Activated CD4-positive, CD25-positive, alpha-beta regulatory T cell treated with anti-CD3 and anti-CD28 coated beads, Interleukin-2, amount 50 U/mL, for 72 hours (primary cell): ENCODE measurements around the gene PYCR2.

Source experiments
- DNase-seq: peaks from one replicate; pipeline ENCODE4 v3.0.0; 2021

Gene PYCR2

DNA sequence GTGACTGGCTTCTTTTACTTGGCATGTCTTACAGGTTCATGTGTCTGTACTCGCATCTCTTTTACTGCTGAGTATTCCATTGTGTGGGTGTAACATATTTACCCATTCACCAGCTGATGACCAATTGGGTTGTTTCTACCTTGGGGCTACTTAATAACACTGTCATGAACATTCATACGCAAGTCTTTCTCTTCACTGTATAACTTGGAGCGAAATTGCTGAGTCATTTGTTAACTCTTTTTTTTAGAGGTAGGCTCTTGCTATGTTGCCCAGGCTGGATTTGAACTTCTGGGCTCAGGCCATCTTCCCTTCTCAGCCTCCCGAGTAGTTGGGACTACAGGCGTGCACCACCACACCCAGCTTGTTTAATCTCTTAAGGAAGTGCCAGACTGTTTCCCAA, 6.5 kb downstream of the PYCR2 start:
- no peak for DNase-seq

DNA sequence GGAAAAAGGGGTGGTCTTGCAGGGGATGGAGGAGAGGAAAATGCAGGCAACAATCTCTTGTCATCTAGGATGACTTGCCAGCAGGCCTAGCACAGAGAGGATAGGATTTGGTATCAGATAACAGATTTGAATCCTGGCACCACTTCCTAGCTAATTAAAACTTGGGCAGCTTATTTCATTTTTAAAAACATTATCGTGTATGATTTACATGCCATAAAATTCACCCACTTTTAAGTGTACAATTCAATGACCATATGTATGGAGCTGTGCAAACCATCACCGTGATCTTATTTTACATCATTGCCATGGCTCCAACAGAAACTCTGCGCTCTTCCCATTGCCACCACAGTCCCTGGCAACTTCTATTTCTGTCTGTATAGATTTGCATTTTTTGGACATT, 6.9 kb downstream of the PYCR2 start:
- no peak for DNase-seq

DNA sequence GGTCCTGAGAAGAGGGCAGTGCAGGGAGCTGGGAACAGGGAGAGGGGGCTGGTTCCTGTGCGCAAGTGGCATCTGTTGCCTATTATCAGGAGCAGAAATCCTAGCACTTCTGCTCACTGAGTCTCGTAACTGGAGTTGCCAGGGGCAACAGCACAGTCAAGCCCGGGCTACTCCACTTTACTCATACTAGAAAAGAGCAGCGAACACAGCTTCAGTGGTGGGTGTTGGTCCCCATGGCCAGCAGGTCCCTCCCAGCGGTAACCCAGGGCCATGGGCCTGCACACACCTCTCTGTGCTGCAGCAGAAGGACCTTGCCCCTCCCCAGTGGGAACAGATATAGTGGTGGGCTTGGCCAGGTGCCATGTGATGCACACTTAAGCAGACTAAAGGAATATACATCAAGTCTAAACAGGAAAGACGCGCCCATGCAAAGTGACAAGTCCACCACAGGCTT, 8.5 kb downstream of the PYCR2 start:
- no peak for DNase-seq

DNA sequence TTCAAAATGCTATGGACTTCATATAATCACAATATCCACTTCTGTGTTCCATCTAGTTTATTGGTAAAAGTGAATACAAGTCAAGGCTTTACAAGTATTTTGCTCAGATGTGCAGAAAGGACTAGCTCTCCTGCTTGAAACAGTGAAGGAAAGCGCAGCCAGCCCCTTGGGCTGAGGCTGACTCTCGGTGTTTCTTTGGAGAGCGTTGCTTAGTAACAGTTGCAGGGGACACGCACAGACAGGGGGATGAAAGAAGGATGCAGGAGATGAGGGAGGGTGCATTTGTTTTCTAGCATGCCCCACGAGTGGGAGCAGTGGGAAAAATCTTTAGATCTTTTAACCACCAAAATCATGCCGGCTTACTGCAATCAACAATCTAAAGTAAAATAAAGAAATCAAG, 9.1 kb downstream of the PYCR2 start:
- DNase-seq, result no peak

DNA sequence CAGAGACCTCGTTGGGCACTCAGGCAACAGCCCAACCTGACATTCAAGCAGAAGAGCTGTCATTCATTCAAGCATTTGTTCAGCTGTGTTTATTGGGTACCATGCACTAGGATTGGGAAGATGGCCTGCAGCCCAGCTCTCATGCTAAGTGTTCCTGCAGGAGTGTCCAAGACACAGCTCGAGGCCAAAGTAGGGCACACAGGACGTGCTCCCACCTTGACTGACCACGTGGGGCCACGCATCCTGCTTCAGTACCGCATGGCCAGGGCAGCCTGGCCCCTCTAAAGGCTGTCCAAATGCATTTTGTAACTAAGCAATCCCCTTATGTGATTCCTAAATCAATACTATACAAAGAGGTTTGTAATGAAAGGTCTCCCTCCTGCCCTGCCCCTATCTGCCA, 9.7 kb downstream of the PYCR2 start:
- DNase-seq, result no peak

DNA sequence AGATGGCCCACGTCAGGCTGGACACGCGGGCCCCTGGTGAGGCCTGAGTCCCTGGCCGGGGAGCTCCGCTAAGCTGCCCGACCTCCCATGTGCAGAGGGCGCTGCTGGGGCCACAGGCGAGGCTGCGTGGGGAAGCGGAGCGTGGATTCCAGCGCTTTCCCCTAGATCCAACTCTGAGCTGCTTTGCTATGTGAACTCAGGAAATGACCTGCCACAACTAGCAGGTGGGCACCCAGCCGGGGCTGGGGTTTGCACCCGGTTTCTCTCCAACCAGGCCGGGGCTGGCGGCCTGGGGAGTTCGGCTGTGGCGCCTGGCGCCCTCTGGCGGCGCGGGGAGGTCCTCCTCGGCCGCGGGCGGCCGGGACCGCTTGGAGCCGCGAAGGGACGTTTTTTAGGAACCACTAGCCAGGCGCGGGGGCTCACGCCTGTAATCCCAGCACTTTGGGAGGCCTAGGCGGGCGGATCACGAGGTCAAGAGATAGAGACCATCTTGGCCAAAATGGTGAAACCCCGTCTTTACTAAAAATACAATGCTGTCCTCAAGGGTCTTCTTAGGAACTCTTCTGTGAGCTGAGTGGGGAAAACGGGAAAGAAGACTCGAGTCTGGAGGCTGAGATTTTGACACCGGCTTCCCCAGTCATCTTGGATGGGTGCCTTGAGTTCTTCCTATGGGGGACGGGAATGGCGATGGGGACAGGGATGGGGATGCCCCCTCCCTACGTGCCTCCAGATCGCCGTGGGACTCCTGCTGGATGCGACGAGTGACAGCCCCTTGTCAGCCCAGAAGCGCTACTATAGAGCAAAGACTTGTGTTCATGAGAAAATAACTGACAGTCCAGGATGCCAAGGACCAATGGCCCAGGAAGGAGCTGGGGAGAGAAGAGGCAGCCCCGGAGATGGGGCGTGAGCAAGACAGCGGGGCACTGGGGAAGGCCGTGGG, 12.6 kb downstream of the PYCR2 start:
- DNase-seq, result peak; percentile 84

DNA sequence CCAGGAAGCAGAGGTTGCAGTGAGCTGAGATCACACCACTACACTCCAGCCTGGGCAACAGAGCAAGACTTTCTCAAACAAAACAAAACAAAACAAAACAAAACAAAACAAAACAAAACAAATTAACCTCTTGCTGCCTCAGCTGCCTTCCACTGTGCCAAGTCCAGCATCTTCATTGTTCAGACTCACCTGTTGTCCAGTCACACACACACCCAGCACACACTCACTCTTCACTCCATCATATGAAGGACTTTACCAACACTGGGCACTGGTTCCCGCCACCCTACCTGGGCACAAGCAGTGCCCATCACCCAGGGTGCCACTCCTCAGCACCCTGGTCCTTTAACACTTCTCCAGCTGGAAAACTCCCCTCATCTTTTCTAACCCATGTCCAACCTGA, 14.6 kb downstream of the PYCR2 start:
- DNase-seq, result no peak

DNA sequence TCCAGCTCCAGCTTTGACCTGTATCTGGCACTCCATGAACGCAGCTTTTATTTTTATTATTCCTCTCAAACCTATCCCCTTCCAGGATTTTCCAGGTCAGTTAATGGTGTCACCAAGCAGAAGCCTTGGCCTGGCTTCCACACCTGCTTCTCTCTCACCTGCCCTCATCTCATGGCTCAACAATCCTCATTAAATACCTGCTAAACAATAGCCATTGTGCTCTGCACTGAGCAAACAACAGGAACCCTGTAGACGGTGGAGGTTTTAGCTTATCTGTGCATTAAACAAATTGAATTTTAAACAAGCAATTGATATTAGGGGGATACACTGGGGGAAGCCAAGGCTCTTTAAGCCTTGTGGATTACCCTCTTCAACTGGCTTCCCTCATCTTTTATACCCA, 15.3 kb downstream of the PYCR2 start:
- DNase-seq, result no peak

DNA sequence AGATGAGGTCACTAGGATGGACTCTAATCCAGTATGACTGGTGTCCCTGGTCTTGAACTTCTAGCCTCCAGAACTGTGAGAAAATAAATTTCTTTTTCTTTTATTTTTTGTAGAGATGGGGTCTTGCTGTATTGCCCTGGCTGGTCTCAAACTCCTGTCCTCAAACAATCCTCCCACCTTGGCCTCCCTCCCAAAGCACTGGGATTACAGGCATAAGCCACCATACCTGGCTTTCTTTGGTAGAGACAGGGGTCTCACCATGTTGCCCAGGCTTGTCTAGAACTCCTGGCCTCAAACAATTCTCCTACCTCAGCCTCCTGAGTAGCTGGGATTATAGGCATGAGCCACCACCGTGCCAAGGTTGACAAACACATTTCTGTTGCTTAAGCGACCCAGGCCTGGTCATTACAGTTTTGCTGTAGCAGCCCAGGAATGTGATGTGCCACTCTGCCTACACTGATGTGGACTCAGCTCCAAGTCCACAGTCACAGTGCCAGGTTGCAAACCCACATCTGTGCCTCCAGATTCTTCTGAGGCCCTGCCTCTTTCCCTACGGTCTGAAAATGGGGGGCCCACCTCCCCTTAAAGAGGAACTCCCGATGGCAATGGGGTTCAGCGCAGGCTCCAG, 15.9 kb downstream of the PYCR2 start:
- no peak for DNase-seq

DNA sequence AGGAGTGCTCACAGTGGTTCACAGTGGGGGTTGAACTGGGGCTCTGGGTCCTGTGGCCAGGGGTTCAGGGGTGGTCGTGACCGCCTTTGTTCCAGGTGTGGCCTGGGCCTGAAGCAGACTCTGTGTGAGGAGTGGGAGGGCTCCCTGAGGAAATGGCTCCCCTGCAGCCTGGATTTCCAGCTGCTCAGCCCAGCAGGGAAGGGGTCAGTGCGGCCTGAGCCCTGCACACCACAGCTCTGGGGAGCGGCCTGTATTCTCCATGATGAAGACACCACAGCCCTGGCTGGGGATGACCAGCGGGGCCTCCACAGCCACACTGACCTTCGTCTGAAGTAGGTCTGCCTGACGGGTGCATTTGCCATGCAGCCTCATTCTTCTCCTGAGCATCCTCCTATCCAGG, 16.7 kb downstream of the PYCR2 start:
- DNase-seq, result no peak

DNA sequence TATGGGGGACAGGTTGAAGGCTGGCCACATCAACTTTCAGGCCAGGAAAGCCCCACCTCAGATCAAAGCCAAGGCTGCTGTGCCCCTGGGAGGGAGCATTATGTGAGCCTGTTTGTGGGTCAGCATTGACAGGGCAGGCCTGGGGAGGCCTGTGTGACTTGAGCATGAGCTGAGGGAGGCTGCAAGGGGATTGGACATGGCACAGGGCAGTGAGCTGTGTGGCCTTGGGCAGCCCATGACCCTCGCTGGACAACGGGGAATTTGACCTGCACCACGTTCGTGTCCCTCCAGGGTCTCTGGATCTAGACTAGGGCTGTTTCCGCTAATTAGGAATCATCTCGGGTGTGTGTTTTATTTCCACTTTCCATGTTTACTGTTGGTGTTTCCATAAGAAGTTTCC, 17.6 kb downstream of the PYCR2 start:
- DNase-seq, result no peak

DNA sequence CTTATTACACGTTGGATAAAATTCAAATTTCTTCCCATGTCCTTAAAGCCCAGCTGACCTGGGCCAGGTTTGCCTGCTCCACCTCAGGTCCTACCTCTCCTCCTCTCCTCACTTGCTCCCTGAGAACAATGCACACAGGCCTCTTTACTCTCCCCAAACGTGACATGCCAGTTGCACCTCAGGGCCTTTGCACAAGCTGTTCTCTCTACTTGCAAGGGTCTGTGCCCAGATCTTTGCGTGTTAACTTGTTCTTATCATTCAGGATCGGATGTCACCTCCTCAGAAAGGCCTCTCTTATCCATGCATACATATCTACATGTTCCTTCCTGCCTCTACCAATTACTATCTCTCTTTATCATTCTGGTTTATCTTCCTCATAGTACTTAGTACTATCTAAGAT, 20.4 kb downstream of the PYCR2 start:
- DNase-seq, result no peak

DNA sequence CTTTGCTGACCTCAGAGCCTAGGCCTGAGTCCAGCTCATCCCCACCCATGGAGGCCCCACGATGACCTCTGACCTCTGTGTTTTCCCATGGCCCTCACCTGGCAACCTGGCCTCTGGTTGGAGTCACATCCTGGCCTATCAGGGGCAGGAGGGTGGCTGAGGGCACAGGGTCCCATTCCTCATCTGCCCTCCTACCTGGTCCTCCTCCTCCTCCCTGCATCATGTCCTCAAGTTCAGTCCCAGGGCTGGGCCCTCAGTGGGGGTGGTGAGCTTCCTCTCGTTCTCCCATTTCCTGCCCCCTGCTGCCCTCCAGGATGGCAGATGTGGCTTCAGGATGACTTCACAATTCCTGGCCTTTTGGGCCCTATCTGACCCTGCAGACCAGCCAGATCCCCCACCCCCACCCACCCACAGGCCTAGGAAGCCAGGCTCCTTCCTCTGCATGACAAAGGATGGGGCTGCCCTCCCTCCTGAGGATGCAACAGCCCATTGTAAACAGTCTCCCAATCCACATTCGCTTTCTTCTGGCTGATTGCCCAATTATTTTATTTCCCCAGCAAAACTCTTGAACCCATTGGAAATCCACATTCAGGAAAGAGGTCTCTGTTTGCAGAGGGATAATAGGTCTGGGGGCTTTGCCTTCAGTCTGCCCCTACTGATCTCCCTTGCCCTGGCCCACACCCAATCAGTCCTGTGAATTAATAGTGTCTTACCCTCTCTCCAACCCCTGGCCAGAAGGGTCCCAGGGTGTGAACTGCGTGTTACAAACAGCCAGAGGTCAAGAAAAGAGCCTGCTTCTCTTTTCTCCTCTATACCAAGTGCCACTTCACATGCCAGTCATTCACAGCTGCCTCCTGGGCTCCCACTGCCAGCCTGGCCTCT, 24.8 kb downstream of the PYCR2 start:
- DNase-seq, result no peak

DNA sequence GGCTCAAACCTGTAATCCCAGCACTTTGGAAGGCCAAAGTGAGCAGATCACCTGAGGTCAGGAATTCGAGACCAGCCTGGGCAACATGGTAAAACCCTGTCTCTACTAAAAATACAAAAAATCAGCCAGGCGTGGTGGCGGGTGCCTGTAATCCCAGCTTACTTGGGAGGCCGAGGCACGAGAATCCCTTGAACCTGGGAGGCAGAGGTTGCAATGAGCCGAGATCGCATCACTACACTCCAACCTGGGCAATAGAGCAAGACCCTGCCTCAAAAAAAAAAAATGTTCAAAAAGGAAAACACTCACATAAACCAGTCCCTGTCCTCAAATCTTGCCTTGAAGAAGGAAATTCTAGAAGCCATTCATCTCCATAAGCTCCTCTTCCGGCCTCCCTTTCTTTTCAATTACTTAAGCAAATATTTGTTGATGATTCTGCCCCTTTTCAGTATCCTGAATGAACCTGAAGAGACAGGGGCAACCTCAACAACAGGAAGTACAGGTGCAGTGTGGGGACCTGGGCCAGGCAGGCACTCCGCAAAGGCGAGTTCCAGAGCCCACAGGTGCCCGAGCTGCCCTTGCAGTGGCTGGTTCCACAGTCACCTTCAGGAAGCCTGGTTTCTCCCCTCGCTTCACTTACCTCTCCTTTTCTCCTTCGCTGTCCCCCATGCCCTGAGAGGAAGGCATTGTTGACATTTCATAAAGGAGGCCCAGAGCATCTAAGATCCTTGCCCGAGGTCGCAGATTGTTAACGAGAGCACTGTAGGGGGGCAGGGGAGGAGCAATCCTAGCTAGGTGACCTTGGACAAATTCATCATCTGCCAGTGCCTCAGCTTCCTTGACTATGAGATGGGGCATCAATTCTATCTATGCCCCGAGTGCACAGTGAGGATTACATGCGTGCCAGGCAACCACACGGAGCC, 26.2 kb downstream of the PYCR2 start:
- no peak for DNase-seq

DNA sequence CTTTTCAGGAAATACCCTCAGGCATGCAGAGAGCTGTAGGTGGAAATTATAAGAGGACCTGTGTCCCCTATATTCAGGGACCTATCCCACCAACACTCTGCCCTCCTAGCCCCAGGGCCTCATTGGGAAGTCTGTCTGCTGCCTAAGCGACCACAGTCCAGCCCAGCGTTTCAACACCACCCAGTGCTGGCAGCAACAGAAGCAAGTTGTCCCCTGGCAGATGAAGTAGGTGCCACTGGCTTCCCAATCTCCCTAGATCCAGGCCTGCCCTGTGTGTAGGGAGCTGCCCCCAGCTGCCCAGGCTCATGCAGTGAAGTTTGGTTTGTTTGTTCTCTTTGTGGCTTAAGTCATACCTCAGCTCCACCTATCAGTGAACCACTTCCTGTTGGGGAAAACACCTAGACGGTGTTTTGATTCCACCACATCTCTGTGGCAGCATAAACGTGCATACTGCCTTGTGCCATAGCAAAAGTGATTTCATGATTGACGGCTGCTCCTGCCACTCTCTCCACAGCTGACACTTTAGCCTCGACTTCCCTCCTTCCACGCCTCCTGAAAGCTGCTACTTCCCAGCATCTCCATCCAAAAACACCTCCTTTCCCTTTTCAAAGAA, 27.0 kb downstream of the PYCR2 start:
- DNase-seq, result peak; percentile 54

DNA sequence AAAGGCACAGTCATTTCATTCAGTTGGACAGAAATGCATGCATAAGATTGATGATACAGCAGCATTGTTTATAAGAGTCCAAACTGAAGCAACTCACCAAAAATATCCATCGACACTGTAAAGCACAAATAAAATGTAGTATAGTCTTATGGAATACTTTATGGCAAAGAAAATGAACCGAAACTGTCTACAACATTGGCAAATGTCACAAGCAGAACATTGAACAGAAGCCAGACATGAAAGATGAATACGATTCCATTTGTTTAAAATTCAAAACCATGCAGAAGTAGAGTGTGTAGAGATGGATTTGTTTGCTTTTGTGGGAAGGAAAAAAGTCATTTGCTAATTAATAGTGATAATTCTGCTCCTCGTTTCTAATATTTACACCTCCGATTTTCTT, 27.6 kb downstream of the PYCR2 start:
- no peak for DNase-seq

DNA sequence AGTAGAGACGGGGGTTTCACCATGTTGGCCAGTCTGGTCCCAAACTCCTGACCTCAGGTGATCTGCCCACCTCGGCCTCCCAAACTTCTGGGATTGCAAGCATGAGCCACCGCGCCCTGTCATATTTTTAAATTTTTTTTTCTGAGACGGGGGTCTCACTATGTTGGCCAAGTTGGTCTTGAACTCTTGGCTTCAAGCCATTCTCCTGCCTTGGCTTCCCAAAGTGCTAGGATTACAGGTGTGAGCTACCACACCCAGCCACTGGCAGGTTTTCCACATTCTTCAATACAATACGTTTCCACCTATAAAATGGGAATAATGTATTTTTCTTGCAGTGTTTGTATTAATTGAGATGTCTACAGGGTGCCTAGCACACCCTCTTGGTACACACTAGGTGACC, 31.7 kb downstream of the PYCR2 start:
- no peak for DNase-seq

DNA sequence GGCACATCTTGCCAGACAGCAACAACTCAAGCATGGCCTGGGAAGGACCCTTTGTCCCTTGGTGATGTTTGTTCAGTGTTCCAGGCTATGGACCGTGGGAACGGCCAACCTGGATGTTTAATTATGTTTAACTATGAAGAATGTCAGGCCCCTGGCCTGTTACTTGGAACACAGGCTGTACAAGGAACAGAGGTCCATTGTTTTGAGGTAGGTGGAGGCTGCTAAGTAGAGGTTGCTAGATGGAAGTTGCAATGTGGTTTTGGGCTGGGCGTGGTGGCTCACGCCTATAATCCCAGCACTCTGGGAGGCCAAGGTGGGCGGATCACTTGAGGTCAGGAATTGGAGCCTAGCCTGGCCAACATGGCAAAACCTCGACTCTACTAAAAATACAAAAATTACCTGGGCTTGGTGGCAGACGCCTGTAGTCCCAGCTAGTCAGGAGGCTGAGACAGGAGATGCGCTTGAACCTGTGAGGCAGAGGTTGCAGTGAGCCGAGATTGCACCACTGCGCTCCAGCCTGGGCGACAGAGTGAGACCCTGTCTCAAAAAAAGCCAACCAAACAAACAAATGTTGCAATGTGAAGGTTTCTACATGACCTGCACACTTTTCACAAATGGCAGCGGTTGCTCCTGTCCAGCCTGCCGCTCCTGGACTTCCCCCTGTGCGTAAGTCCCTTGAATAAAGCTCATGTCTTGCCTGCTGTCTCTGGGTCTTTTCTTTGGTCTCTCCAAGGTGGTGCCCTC, 32.6 kb downstream of the PYCR2 start:
- no peak for DNase-seq

DNA sequence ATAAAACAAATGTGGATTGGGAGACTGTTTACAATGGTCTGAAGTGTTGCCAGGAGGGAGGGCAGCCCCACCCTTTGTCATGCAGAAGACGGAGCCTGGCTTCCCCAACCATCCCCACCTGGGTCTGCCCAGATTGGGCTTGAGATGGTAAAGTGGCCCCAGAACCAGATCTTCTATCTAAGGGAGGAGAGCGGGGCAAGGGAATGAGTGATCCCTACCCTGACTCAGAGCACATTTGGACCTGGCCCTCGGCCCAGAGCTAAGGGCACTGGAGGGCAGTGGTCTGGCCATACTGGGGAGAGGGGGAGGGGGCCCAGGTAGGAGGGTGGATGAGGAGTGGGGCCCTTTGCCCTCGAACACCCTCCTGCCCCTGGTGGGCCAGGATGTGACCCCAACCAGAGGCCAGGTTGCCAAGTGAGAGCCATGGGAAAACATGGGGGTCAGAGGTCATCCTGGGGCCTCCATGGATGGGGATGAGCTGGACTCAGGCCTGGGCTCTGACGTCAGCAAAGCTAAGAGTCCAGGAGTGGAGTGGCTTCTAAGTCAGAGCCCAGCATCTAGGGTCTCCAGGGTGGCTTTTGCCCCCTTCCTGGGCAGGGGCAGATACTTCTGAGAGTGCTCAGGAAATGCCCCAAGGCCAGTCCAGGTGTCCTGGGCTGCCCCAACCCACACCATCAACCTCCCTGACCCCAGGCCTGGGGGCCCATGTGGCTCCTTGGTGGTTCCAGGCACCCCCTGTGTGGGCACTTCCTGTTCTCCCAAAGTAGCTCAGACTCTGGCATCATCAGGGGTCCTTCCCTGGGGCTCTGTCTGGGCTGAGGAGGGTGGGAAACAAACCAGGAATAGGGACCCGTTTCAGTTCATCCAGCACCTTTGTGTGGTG, 33.5 kb downstream of the PYCR2 start:
- DNase-seq, result no peak

DNA sequence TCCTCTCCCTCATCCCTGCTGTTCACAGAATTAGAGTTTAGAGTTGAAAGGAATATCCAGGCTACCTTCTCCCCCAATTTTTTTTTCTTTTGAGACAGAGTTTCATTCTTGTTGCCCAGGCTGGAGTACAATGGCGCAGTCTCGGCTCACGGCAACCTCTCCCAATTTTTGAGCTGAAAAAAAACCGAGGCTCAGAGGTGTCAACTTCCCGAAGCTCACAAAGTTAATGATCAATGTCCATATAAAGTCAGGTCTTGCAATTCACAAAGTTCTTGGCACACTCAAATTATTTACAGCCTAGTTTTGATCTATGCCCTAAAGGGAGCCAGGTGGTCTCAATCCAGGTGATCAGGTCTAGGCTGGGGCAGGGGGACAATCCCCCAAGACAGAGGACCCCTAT, 34.3 kb downstream of the PYCR2 start:
- no peak for DNase-seq
